ENCODE measurements around the gene ACTL8. TPM values are rescaled to one million over a fixed set of nuclear protein-coding genes. Genes with fewer than 3 reads are reported as not detected.

Gene ACTL8
- total and polyA plus RNA-seq, 2 experiments from 2014 or later: 0.38 to 0.71 TPM

DNA sequence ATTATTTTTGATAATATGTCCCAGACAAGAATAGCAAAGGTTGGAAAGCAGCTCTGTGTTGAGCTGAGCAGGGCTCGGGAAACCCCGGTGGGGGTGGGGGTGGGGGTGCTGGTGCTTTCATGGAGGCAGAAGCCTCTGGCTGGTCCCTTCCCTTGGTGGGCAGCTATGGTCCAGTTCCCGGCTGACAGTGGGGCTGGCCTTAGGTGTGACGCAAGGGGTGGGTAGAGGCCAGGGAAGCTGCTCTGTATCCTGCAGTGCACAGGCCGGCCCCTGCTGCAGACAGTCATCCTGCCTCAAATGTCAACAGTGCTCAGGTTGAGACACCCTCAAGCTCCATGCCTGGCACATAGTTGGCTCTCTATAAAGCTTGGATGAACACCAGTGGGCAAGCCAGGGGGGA, 8.9 kb downstream of the ACTL8 start (continued):
- TF ChIP-seq, protein P1, sequence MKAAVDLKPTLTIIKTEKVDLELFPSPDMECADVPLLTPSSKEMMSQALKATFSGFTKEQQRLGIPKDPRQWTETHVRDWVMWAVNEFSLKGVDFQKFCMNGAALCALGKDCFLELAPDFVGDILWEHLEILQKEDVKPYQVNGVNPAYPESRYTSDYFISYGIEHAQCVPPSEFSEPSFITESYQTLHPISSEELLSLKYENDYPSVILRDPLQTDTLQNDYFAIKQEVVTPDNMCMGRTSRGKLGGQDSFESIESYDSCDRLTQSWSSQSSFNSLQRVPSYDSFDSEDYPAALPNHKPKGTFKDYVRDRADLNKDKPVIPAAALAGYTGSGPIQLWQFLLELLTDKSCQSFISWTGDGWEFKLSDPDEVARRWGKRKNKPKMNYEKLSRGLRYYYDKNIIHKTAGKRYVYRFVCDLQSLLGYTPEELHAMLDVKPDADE (IDR thresholded peaks at IDR 0.05): no peak
- TF ChIP-seq ZNF331 (CRISPR knock-in tag; IDR thresholded peaks at IDR 0.05; ENCODE audit: low read depth) (no peak), CREB1 (CRISPR knock-in tag; IDR thresholded peaks at IDR 0.05; ENCODE audit: low read depth) (no peak), POLR2AphosphoS5 (IDR thresholded peaks at IDR 0.05; ENCODE audit: low read depth) (no peak), NANOG (IDR thresholded peaks at IDR 0.05; ENCODE audit: borderline replicate concordance) (no peak), JUNB (IDR thresholded peaks at IDR 0.05; ENCODE audit: unreplicated experiment) (no peak), EZH2 (IDR thresholded peaks at IDR 0.05; ENCODE audit: low read depth, unreplicated experiment) (no peak)
- TF ChIP-seq, protein P2, sequence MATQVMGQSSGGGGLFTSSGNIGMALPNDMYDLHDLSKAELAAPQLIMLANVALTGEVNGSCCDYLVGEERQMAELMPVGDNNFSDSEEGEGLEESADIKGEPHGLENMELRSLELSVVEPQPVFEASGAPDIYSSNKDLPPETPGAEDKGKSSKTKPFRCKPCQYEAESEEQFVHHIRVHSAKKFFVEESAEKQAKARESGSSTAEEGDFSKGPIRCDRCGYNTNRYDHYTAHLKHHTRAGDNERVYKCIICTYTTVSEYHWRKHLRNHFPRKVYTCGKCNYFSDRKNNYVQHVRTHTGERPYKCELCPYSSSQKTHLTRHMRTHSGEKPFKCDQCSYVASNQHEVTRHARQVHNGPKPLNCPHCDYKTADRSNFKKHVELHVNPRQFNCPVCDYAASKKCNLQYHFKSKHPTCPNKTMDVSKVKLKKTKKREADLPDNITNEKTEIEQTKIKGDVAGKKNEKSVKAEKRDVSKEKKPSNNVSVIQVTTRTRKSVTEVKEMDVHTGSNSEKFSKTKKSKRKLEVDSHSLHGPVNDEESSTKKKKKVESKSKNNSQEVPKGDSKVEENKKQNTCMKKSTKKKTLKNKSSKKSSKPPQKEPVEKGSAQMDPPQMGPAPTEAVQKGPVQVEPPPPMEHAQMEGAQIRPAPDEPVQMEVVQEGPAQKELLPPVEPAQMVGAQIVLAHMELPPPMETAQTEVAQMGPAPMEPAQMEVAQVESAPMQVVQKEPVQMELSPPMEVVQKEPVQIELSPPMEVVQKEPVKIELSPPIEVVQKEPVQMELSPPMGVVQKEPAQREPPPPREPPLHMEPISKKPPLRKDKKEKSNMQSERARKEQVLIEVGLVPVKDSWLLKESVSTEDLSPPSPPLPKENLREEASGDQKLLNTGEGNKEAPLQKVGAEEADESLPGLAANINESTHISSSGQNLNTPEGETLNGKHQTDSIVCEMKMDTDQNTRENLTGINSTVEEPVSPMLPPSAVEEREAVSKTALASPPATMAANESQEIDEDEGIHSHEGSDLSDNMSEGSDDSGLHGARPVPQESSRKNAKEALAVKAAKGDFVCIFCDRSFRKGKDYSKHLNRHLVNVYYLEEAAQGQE (IDR thresholded peaks at IDR 0.05; ENCODE audit: unreplicated experiment): no peak

DNA sequence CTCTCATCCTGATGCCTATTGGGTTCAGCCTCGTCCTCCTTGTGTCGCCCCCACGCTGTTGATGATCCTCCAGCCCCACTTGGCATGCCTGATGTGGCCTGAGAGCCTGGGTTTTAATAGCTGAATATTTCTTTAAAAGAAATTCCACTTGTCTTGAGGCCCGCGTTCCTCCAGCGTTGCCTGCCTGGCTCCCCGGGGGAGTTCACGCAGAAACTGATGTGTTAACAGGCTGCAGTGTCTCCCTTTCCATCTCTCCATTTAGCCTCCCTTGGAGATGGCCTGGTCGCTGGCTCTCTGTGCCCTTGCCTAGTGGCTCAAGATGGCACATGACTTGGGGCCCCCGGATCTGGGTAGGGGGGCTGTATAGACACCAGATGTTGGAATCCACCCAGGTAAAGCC, 9.5 kb downstream of the ACTL8 start:
- Histone ChIP-seq H4K20me1 (replicated peaks; ENCODE audit: insufficient read depth) (no peaks in the 10 kb centered on the region), H3F3A (replicated peaks; ENCODE audit: low read depth) (no peaks in the 10 kb centered on the region), H3K27me3 (ENCODE audit: insufficient read depth) (no peaks in the 10 kb centered on the region), H3K9me2 (ENCODE audit: insufficient read depth) (no peaks in the 10 kb centered on the region), H2AFZ (no peak overlapping the region), H3K4me3 (no peak overlapping the region), H3K79me2 (replicated peaks; ENCODE audit: insufficient read depth) (no peaks in the 10 kb centered on the region), H3K4me1 (ENCODE audit: insufficient read depth) (no peaks in the 10 kb centered on the region), H3K4me2 (no peak overlapping the region), H3K27ac (ENCODE audit: low read depth) (no peak overlapping the region), H3K36me3 (ENCODE audit: insufficient read depth) (no peaks in the 10 kb centered on the region)
- DNase-seq (ENCODE audit: low spot score) (no peak), ATAC-seq (no peak)
- no peak overlapping the region for H3K27ac Mint-ChIP-seq
- H3K36me3 Mint-ChIP-seq (ENCODE audit: low read depth): 0 out of 3 replicates have a peak, but pooled peaks cover 6% of the 10 kb centered on the region
- no peak overlapping the region for H3K4me3 Mint-ChIP-seq
- H3K27me3 Mint-ChIP-seq (ENCODE audit: insufficient read depth, low read depth, poor library complexity): peaks cover 18% of the 10 kb centered on the region
- TF ChIP-seq, protein P1 (IDR thresholded peaks at IDR 0.05): no peak
- TF ChIP-seq CREB1 (CRISPR knock-in tag; IDR thresholded peaks at IDR 0.05; ENCODE audit: low read depth) (no peak), JUNB (IDR thresholded peaks at IDR 0.05; ENCODE audit: unreplicated experiment) (no peak), STAT1 (IDR thresholded peaks at IDR 0.05; ENCODE audit: unreplicated experiment) (no peak), EZH2phosphoT487 (IDR thresholded peaks at IDR 0.05; ENCODE audit: unreplicated experiment) (no peak), NANOG (IDR thresholded peaks at IDR 0.05; ENCODE audit: borderline replicate concordance) (no peak), POLR2AphosphoS5 (IDR thresholded peaks at IDR 0.05; ENCODE audit: low read depth) (no peak)
- TF ChIP-seq, protein P3, sequence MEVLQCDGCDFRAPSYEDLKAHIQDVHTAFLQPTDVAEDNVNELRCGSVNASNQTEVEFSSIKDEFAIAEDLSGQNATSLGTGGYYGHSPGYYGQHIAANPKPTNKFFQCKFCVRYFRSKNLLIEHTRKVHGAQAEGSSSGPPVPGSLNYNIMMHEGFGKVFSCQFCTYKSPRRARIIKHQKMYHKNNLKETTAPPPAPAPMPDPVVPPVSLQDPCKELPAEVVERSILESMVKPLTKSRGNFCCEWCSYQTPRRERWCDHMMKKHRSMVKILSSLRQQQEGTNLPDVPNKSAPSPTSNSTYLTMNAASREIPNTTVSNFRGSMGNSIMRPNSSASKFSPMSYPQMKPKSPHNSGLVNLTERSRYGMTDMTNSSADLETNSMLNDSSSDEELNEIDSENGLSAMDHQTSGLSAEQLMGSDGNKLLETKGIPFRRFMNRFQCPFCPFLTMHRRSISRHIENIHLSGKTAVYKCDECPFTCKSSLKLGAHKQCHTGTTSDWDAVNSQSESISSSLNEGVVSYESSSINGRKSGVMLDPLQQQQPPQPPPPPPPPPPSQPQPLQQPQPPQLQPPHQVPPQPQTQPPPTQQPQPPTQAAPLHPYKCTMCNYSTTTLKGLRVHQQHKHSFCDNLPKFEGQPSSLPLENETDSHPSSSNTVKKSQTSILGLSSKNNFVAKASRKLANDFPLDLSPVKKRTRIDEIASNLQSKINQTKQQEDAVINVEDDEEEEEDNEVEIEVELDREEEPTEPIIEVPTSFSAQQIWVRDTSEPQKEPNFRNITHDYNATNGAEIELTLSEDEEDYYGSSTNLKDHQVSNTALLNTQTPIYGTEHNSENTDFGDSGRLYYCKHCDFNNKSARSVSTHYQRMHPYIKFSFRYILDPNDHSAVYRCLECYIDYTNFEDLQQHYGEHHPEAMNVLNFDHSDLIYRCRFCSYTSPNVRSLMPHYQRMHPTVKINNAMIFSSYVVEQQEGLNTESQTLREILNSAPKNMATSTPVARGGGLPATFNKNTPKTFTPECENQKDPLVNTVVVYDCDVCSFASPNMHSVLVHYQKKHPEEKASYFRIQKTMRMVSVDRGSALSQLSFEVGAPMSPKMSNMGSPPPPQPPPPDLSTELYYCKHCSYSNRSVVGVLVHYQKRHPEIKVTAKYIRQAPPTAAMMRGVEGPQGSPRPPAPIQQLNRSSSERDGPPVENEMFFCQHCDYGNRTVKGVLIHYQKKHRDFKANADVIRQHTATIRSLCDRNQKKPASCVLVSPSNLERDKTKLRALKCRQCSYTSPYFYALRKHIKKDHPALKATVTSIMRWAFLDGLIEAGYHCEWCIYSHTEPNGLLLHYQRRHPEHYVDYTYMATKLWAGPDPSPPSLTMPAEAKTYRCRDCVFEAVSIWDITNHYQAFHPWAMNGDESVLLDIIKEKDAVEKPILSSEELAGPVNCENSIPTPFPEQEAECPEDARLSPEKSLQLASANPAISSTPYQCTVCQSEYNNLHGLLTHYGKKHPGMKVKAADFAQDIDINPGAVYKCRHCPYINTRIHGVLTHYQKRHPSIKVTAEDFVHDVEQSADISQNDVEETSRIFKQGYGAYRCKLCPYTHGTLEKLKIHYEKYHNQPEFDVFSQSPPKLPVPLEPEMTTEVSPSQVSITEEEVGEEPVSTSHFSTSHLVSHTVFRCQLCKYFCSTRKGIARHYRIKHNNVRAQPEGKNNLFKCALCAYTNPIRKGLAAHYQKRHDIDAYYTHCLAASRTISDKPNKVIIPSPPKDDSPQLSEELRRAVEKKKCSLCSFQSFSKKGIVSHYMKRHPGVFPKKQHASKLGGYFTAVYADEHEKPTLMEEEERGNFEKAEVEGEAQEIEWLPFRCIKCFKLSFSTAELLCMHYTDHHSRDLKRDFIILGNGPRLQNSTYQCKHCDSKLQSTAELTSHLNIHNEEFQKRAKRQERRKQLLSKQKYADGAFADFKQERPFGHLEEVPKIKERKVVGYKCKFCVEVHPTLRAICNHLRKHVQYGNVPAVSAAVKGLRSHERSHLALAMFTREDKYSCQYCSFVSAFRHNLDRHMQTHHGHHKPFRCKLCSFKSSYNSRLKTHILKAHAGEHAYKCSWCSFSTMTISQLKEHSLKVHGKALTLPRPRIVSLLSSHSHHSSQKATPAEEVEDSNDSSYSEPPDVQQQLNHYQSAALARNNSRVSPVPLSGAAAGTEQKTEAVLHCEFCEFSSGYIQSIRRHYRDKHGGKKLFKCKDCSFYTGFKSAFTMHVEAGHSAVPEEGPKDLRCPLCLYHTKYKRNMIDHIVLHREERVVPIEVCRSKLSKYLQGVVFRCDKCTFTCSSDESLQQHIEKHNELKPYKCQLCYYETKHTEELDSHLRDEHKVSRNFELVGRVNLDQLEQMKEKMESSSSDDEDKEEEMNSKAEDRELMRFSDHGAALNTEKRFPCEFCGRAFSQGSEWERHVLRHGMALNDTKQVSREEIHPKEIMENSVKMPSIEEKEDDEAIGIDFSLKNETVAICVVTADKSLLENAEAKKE (CRISPR knock-in tag; IDR thresholded peaks at IDR 0.05): no peak
- H3K9me3 Mint-ChIP-seq: peaks cover 7% of the 10 kb centered on the region
- H3K4me1 Mint-ChIP-seq: peaks cover 13% of the 10 kb centered on the region
